Measurements from ENCODE around the gene SOX10. TPM values are rescaled to one million over a fixed set of nuclear protein-coding genes. Genes with fewer than 3 reads are reported as not detected.
"Not testable (repeated sequence)": the region's sequence is repeated elsewhere in the genome, so short reads cannot be mapped to it uniquely, and the experiment has no call there.

SOX10 gene
- total RNA-seq, 1 experiment from 2014 or later, result 3.5 TPM

DNA sequence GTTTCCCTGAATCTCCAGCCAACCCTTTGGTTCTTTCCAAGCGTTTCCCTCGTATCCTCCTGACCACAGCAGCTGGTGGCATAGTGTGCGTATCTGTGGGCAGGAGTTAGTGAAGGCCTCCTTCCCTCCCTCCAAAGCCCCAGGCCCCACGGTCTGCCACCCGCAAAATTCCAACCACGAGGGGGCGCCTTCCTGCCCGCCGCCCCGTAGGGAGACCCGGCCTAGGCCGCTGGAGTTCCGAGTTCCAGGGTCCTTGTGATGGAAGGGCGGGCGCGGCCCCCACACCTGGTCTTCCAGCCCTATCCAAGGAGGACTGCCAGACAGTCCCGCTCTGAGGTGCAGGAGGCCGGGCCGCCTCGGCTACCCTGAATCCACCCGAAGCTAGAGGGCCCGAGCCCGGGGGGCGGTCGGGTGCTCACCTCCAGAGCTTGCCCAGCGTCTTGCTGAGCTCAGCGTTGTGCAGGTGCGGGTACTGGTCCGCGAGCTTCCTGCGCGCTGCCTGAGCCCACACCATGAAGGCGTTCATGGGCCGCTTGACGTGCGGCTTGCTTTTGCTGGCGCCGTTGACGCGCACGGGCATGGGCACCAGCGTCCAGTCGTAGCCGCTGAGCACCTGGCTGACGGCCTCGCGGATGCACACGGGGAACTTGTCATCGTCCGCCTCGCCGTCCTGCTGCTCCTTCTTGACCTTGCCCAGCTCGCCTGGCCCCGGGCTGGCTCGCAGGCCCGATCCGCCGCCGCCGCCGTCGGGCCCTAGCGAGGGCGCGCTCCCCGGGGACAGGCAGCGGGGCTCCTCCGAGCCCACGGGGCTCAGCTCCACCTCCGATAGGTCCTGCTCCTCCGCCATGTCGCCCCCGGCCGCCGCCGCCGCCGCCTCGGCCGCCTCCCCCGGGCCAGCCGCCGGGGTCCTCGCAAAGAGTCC, 1.2 kb downstream of the SOX10 start:
- Histone ChIP-seq H3K27me3 (ENCODE audit: control insufficient read depth, insufficient read depth, low read length) (peaks cover 16% of the 10 kb centered on the region), H3K36me3 (replicated peaks; ENCODE audit: control insufficient read depth, insufficient read depth, low read length) (no peaks in the 10 kb centered on the region), H3K4me3 (ENCODE audit: insufficient read depth, low read depth, low read length) (peak overlapping the region; percentile 41)
- DNase-seq, result peak; percentile 97

DNA sequence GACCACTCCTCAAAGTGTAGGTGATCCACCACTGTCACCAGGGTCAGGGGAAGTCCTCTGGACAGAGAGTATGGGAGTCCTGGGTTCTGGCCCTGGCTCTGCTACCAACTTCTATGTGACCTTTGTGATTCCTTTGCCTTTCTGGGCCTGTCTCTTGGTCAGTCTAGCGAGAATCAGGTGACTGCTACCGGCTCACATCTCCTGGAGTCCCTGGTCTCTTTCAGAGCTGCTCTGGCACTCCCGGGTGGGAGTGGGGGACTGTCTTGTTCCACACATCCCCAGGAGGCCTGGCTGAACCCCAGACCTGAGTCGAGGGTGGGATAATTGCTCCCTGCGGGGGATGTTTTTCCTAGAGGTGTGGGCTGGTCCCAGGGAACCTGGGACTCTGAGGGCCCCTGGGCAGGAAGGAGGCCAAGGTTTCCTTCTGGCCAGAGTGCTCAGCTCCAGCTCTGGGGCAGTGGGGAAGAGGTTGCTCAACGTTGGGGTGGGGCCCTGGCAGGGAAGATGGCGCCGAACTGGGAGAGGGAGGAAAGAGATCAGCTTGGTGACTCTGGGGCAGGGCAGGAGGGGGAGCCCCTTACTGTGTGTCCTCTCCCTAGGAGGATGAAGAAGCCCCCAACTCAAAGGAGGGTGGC, 2.1 kb downstream of the SOX10 start:
- Histone ChIP-seq H3K4me3 (ENCODE audit: insufficient read depth, low read depth, low read length) (no peak overlapping the region), H3K27me3 (ENCODE audit: control insufficient read depth, insufficient read depth, low read length) (peaks cover 16% of the 10 kb centered on the region), H3K36me3 (replicated peaks; ENCODE audit: control insufficient read depth, insufficient read depth, low read length) (no peaks in the 10 kb centered on the region)
- peak; percentile 47 for DNase-seq

DNA sequence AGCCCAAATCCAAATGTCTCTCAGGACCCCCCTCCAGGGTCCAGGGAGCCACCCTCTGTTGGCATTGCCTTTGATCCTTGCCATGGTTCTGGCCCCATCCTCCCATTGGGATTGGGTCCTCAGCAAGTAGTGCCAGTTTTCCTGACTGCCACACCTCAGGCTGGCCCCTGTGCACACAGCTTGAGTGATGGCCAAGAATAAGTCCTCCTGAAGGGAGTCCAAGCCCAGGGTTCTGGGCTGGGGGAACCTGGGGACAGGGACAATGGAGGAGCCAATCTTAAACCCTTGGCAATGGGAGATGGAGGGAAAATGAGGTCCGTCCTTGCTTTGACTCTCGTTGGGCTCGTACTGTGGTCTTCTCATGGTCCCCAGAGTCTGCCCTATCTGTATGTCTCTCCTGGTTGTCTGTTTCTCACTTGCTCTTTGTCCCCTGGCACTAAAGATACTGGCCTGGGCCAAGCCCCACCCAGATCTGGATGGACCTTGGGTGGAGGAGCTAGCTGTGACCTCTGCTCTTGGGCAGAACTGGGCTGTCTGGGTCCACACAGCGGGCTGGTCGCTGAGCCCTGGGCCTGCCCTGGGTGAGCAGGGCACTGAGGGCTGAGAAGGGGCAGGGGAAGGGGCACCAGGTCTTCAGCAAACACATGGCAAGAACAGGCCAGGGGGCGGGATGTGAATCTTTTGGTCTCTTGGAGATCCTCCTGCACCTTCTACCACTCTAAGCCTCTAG, 2.9 kb downstream of the SOX10 start:
- no peak for DNase-seq
- no peaks in the 10 kb centered on the region for H3K36me3 ChIP-seq (replicated peaks; ENCODE audit: control insufficient read depth, insufficient read depth, low read length)
- H3K27me3 ChIP-seq (ENCODE audit: control insufficient read depth, insufficient read depth, low read length), result peaks cover 16% of the 10 kb centered on the region
- no peak overlapping the region for H3K4me3 ChIP-seq (ENCODE audit: insufficient read depth, low read depth, low read length)

DNA sequence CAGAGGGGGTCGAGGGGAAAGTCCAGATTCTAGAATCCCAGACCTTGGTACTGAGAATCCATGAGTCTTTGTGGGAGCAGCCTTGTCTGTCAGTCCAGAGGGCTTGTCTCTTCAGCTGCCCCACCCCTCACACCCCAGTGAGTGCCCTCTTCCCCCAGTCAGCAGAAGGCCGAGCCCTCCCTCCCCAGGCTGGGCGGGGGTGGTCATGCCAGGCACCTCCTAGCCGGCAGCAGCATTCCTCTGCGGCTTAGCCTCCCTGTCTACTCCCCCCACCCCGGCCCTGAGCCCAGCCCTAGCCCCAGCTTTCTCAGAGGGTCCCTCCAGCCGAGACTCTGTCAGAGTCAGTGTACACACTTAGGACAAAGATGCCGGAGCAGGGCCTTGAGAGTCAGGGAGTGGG, 4.6 kb downstream of the SOX10 start:
- DNase-seq, result peak; percentile 86
- no peak overlapping the region for H3K4me3 ChIP-seq (ENCODE audit: insufficient read depth, low read depth, low read length)
- H3K36me3 ChIP-seq (replicated peaks; ENCODE audit: control insufficient read depth, insufficient read depth, low read length), result no peaks in the 10 kb centered on the region; the same call in 1 of the 2 replicates
- peaks cover 13% of the 10 kb centered on the region for H3K27me3 ChIP-seq (ENCODE audit: control insufficient read depth, insufficient read depth, low read length)

DNA sequence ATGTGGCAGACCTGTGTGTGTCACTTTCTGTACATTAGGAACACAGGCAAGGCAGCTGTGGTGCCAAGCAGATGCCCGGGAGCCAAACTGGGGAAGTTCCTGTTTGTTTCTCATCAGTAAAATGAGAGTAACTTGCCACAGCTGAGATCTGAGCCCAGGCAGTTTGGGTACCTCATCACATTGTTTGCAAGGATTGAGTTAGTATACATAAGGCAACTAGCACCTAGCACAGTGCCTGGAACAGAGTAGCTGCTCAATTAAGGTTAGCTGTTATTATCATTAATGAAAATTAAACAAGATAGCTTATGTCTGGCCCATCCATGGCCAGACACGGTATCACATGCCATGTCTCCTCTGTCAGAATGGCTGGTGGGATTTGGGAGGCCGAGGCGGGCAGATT, 7.8 kb downstream of the SOX10 start:
- no peaks in the 10 kb centered on the region; the same call in 1 of the 2 replicates for H3K36me3 ChIP-seq (replicated peaks; ENCODE audit: control insufficient read depth, insufficient read depth, low read length)
- H3K4me3 ChIP-seq (ENCODE audit: insufficient read depth, low read depth, low read length), result no peak overlapping the region
- H3K27me3 ChIP-seq (ENCODE audit: control insufficient read depth, insufficient read depth, low read length), result no peaks in the 10 kb centered on the region
- DNase-seq, result no peak

DNA sequence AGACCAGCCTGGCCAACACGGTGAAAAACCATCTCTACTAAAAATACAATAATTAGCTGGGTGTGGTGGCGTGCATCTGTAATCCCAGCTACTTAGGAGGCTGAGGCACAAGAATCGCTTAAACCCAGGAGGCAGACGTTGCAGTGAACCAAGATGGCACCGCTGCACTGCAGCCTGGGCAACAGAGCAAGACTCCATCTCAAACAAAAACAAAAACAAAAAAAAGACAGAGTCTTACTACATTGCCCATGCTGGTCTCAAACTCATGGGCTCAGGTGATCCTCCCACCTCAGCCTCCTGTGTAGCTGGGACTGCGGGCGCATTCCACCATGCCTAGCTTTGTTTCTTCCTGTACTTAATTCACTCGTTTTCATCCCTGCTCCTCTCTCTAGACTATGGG, 8.3 kb downstream of the SOX10 start:
- DNase-seq; H3K36me3 ChIP-seq (replicated peaks; ENCODE audit: control insufficient read depth, insufficient read depth, low read length); H3K4me3 ChIP-seq (ENCODE audit: insufficient read depth, low read depth, low read length); H3K27me3 ChIP-seq (ENCODE audit: control insufficient read depth, insufficient read depth, low read length): not testable (repeated sequence)

DNA sequence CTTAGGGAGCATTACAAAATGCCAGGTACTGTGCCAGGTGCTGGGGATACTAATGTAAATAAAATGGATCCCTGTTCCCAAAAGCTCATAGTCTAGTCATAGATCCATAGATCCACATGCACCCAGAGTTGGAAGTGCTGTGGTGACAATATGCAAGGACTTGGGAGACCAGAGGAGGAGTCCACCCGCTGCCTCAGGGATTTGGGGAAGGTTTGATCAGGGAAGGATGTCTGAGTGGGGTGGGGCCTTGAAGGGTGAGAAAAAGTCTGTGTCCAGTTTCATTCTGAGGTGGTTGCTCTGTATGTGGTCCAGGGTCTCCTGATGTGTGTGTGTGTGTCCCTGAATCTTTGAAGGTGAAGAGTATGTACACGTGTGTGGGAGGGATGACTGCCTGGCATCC, 9.2 kb downstream of the SOX10 start:
- Histone ChIP-seq H3K4me3 (ENCODE audit: insufficient read depth, low read depth, low read length) (no peak overlapping the region), H3K27me3 (ENCODE audit: control insufficient read depth, insufficient read depth, low read length) (no peaks in the 10 kb centered on the region), H3K36me3 (replicated peaks; ENCODE audit: control insufficient read depth, insufficient read depth, low read length) (no peaks in the 10 kb centered on the region; the same call in 1 of the 2 replicates)
- DNase-seq, result no peak

DNA sequence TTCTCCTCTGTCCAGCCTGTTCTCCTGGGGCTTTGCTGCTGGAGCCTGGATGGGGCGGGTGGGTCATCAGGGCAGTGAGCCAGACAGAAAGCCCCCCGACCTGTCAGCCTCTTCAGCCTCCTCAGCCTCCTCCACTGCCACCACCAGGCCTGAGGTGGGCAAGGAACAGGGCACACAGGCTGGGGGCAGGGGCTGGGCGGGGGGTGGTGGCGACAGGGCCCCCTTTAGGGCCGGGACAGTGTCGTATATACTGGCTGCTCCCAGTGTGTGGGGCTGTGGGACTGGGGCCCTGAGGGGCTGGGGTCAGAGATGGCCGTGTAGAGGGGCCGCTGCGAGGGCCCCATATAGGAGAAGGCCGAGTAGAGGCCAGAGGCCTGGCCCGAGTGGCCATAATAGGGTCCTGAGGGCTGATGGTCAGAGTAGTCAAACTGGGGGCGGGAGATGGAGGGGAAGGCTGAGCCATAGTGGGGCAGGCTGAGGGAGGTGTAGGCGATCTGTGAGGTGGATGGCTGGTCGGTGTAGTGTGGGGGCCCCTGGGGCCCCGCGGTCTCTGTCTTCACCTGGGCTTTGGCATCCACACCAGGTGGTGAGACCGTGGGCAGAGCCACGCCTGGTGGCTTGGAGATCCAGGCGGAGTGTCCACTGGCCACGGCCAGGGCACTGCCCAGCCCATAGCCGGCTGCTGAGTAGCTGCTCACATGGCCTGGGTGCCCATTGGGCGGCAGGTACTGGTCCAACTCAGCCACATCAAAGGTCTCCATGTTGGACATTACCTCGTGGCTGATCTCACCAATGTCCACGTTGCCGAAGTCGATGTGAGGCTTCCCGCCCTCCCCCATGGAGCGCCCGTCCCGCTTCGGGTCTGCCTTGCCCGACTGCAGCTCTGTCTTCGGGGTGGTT, 10.8 kb downstream of the SOX10 start:
- Histone ChIP-seq H3K27me3 (ENCODE audit: control insufficient read depth, insufficient read depth, low read length) (no peaks in the 10 kb centered on the region), H3K36me3 (replicated peaks; ENCODE audit: control insufficient read depth, insufficient read depth, low read length) (no peaks in the 10 kb centered on the region; the same call in 1 of the 2 replicates), H3K4me3 (ENCODE audit: insufficient read depth, low read depth, low read length) (no peak overlapping the region)
- DNase-seq, result no peak

DNA sequence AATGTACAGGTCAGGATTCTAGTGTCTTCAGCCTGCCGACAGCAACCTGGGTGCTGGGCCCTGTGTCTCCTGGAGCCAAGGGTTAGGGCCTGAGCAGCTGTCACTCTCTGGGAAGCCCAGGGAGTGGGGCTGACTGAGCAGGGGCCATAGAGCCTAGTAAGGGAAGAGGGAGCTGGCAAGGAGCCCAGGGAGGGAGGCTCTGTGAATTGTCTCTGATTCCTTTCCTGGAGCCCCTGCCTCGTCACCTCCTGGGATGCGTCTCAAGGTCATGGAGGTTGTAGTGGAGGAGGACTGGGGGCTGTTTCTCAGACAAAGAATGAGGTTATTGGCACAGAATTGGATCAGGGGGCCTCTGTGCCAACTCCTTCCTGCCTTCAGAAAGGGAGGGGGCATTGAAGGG, 11.8 kb downstream of the SOX10 start:
- DNase-seq, result no peak
- Histone ChIP-seq H3K36me3 (replicated peaks; ENCODE audit: control insufficient read depth, insufficient read depth, low read length) (no peaks in the 10 kb centered on the region; the same call in none of the 2 replicates), H3K4me3 (ENCODE audit: insufficient read depth, low read depth, low read length) (no peak overlapping the region), H3K27me3 (ENCODE audit: control insufficient read depth, insufficient read depth, low read length) (no peaks in the 10 kb centered on the region)

DNA sequence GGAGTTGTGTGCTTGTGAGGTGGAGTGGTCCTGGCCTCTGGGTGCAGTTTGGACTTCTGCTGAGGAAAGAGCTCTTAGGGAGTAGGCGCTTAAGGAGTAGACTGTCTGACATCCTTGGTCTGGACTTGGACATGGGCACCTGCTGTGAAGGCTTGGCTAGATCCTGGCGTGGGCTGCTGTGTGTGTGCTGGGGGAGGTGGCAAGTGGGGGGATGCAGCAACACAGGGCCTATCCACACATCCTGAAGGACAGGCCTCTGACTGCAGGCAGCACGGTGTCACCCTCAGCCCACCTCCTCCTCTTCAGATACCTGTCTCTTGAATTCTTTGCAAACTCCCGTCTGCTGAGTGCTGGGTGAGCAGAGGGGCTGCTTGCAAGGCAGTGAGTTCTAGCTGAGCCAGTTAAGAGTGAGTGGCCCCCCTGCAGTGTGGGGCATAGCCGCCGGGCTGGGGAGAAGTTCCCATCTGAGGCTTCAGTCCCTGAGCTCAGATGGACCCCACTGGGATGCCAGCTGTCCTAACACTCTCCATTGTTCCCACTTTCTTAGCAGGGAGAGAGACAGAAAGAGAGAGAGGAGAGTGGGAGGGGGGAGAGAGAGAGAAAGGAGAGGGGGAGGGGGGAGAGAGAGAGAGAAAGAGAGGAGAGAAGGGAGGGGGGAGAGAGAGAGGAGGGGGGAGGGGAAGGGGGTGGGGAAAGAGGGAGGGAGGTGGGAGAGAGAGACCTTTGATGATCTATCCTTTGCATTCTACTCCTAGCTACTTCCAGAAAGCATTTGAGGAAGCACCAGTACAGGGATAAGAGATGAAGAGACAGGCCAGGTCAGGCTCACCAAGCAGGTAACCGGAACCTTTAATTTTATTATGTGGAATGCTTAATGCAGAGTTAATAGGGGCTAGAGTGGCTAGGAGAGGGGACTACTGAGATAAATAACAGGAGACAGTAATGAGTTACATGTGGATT, 12.6 kb downstream of the SOX10 start:
- Histone ChIP-seq H3K36me3 (replicated peaks; ENCODE audit: control insufficient read depth, insufficient read depth, low read length) (peaks cover 7% of the 10 kb centered on the region), H3K27me3 (ENCODE audit: control insufficient read depth, insufficient read depth, low read length) (no peaks in the 10 kb centered on the region), H3K4me3 (ENCODE audit: insufficient read depth, low read depth, low read length) (no peak overlapping the region)
- peak; percentile 87 for DNase-seq

DNA sequence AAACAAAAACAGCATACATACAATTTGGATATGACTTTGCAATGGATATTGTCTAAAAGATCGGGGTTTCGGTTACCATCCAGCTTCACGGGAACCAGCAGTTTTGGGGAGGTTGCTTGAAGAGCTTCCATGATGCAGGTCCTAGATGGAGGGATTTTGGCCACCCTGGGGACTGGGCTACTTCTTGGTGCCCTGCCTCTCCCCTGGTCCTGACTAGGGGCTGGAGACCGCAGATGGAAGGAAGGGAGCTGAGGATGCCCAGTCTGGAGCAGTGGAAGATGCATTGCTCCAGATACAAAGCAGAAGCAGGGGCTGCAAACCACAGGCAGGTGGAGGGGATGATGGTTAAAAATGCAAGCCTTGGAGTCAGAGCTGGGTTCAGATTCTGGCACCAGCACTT, 13.5 kb downstream of the SOX10 start:
- DNase-seq, result peak; percentile 37
- Histone ChIP-seq H3K27me3 (ENCODE audit: control insufficient read depth, insufficient read depth, low read length) (no peaks in the 10 kb centered on the region), H3K36me3 (replicated peaks; ENCODE audit: control insufficient read depth, insufficient read depth, low read length) (peaks cover 8% of the 10 kb centered on the region), H3K4me3 (ENCODE audit: insufficient read depth, low read depth, low read length) (no peak overlapping the region)

DNA sequence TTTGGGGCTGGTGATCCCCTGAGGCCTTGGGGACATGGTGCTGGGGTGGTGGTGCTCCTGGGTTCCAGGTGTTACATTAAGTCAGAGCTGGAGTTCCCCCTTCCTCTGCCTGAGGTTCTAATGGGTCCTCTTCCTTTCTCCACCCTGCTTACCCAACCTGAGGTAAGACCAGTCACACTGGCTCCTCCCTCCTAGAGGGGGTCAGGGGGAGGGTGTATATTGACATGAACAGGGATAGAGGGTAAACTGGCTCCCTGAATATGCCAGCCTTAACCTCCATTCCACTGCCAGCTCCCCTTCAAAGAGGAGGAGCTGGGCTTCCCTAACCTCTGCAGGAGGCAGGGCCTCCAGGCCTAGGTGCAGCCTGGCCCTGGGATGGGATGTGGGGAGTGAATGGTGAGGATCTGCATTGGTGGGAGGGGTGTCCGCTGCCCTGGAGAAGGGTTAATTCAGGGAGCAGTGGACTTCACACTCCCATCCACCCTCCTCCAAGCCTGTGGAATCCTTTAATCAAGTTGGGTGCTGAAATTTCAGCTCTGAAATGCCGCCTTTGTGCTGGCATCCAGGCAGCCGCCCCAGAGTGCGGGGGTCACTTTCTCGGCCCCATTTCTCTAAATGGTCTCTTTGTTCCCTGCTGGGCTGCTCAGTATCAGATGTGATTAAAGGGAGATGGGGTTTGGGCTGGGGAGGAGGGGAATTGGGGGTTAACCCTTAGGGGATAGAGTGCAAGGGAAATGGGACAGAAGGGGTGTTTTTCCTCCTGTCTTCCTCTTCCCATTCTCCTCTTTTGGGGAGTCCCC, 15.7 kb downstream of the SOX10 start:
- Histone ChIP-seq H3K4me3 (ENCODE audit: insufficient read depth, low read depth, low read length) (no peak overlapping the region), H3K27me3 (ENCODE audit: control insufficient read depth, insufficient read depth, low read length) (no peaks in the 10 kb centered on the region), H3K36me3 (replicated peaks; ENCODE audit: control insufficient read depth, insufficient read depth, low read length) (peaks cover 8% of the 10 kb centered on the region)
- no peak for DNase-seq
